Neural crest cell (in vitro differentiated cells): ENCODE results near the gene GPSM1. TPM values are rescaled to one million over a fixed set of nuclear protein-coding genes. Genes with fewer than 3 reads are reported as not detected.
A peak's percentile ranks its signal among the peaks of the same experiment; 100 is the strongest.
"Not testable (repeated sequence)": the region's sequence is repeated elsewhere in the genome, so short reads cannot be mapped to it uniquely, and the experiment has no call there.

ENCODE experiments used
- DNase-seq: peaks from one replicate; pipeline ENCODE4 v3.0.0; 2021; ENCODE audit warnings: low read depth, mixed read lengths, low spot score
- H3K27ac Mint-ChIP-seq: one replicate; pipeline ENCODE4 v1.8.0; 2021; ENCODE audit warnings: mild to moderate bottlenecking, mixed read lengths; ENCODE audit not compliant: unreplicated experiment
- H3K27me3 Mint-ChIP-seq: 2 replicates; pipeline ENCODE4 v1.8.0; 2021; ENCODE audit warnings: low read depth, mild to moderate bottlenecking, mixed read lengths
- H3K36me3 Mint-ChIP-seq: 2 replicates; pipeline ENCODE4 v1.8.0; 2021; ENCODE audit warnings: low read depth, mild to moderate bottlenecking, mixed read lengths
- H3K4me1 Mint-ChIP-seq: 2 replicates; pipeline ENCODE4 v1.8.0; 2021; ENCODE audit warnings: mixed read lengths
- H3K4me3 Mint-ChIP-seq: one replicate; pipeline ENCODE4 v1.8.0; 2021; ENCODE audit warnings: mild to moderate bottlenecking, mixed read lengths
- H3K9me3 Mint-ChIP-seq: 2 replicates; pipeline ENCODE4 v1.8.0; 2021; ENCODE audit warnings: mixed read lengths
- CTCF ChIP-seq: fragments of 200-600 bp; sonication (generic); conservative IDR thresholded peaks from 2 replicates; pipeline ENCODE4 v1.5.0; 2021; ENCODE audit warnings: antibody characterized with exemption, mild to moderate bottlenecking
- total RNA-seq: library from RNA; stranded (reverse); gene quantifications from 2 replicates; pipeline ENCODE4 v1.2.1, GENCODE V29; 2021

Gene GPSM1
- total RNA-seq, 1 donor from 2014 or later = 56.7 TPM

- Mint-ChIP-seq H3K4me3 (peak overlapping the region; percentile 42), H3K9me3 (no peaks in the 10 kb centered on the region), H3K36me3 (peaks cover 7% of the 10 kb centered on the region), H3K4me1 (peaks cover 16% of the 10 kb centered on the region), H3K27me3 (no peaks in the 10 kb centered on the region), H3K27ac (peak overlapping the region; percentile 88)
- no peak for DNase-seq
- TF ChIP-seq CTCF = no peak
Observed at GRCh38 chr9:136404801-136405136, 77.4 kb downstream of the GPSM1 start.

GRCh38 chr9:136405481-136405880, 78.1 kb downstream of the GPSM1 start:
- H3K4me3 Mint-ChIP-seq = peak overlapping the region; percentile 72
- TF ChIP-seq CTCF = no peak
- H3K9me3 Mint-ChIP-seq = no peaks in the 10 kb centered on the region
- H3K4me1 Mint-ChIP-seq = peaks cover 18% of the 10 kb centered on the region
- DNase-seq = no peak
- H3K27me3 Mint-ChIP-seq = no peaks in the 10 kb centered on the region
- no peak overlapping the region for H3K27ac Mint-ChIP-seq
- H3K36me3 Mint-ChIP-seq = peaks cover 7% of the 10 kb centered on the region

DNA sequence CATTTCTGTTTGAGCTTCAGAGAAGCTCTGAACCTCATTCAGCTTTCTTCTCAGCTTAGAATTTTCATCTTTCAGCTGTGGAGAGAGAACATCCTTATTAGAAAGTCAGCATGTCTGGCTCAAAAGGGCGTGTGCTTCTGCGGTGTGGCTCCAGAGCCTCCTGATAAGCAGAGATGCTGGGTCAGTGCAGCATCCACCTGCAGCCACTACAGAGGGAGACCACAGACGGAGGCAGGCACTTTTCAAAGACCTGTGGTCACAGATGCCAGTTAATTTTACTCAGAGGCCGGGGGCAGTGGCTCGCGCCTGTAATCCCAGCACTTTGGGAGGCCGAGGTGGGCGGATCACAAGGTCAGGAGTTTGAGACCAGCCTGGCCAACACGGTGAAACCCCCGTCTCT, 78.6 kb downstream of the GPSM1 start:
- Mint-ChIP-seq H3K4me3 (peak overlapping the region; percentile 72), H3K4me1 (peaks cover 18% of the 10 kb centered on the region)
- not testable (repeated sequence) for DNase-seq, H3K9me3 Mint-ChIP-seq, H3K27me3 Mint-ChIP-seq, H3K27ac Mint-ChIP-seq, H3K36me3 Mint-ChIP-seq

GRCh38 chr9:136407061-136407460, 79.7 kb downstream of the GPSM1 start:
- not testable (repeated sequence) for H3K27ac Mint-ChIP-seq, DNase-seq, H3K27me3 Mint-ChIP-seq, H3K36me3 Mint-ChIP-seq, H3K9me3 Mint-ChIP-seq
- Mint-ChIP-seq H3K4me3 (peak overlapping the region; percentile 54), H3K4me1 (peaks cover 30% of the 10 kb centered on the region)

GRCh38 chr9:136407911-136408310, 80.6 kb downstream of the GPSM1 start:
- Mint-ChIP-seq H3K9me3 (no peaks in the 10 kb centered on the region), H3K4me3 (peak overlapping the region; percentile 76), H3K27me3 (no peaks in the 10 kb centered on the region), H3K36me3 (peaks cover 7% of the 10 kb centered on the region), H3K4me1 (peaks cover 32% of the 10 kb centered on the region), H3K27ac (no peak overlapping the region)
- TF ChIP-seq CTCF = no peak
- DNase-seq = no peak

Other genes starting within 250 kb of the GPSM1 start
- gene NACC2, start 232.2 kb upstream of the GPSM1 start, total RNA-seq = 8.1 and 8.6 TPM in 2 replicates
- 37.4 and 39.0 TPM in 2 replicates for gene TMEM250, start 208.7 kb upstream of the GPSM1 start, total RNA-seq
- 0.07 TPM in 1 of 2 replicates, not detected in the other for gene LHX3, start 122.4 kb upstream of the GPSM1 start, total RNA-seq
- 28.0 and 28.7 TPM in 2 replicates for gene QSOX2, start 81.7 kb upstream of the GPSM1 start, total RNA-seq
- gene CCDC187, start 23.4 kb upstream of the GPSM1 start, total RNA-seq = 0.07 TPM in 1 of 2 replicates, not detected in the other
- gene DNLZ, start 36.2 kb downstream of the GPSM1 start, total RNA-seq = 21.3 and 21.7 TPM in 2 replicates
- 1.3 and 1.4 TPM in 2 replicates for gene CARD9, start 46.1 kb downstream of the GPSM1 start, total RNA-seq
- gene SNAPC4, start 72.6 kb downstream of the GPSM1 start, total RNA-seq = 18.2 and 19.0 TPM in 2 replicates
- 84.1 and 89.3 TPM in 2 replicates for gene ENTR1, start 83.1 kb downstream of the GPSM1 start, total RNA-seq
- 82.1 and 86.6 TPM in 2 replicates for gene PMPCA, start 83.1 kb downstream of the GPSM1 start, total RNA-seq
- 28.7 and 29.6 TPM in 2 replicates for gene INPP5E, start 112.3 kb downstream of the GPSM1 start, total RNA-seq
- gene SEC16A, start 155.5 kb downstream of the GPSM1 start, total RNA-seq = 77.2 and 79.4 TPM in 2 replicates
- 99.0 and 99.7 TPM in 2 replicates for gene NOTCH1, start 218.5 kb downstream of the GPSM1 start, total RNA-seq